ENCODE measurements around the gene MUSK.

Gene MUSK

GRCh38 chr9:110799396-110799795, 130.8 kb downstream of the MUSK start:
- TF ChIP-seq, protein P1, sequence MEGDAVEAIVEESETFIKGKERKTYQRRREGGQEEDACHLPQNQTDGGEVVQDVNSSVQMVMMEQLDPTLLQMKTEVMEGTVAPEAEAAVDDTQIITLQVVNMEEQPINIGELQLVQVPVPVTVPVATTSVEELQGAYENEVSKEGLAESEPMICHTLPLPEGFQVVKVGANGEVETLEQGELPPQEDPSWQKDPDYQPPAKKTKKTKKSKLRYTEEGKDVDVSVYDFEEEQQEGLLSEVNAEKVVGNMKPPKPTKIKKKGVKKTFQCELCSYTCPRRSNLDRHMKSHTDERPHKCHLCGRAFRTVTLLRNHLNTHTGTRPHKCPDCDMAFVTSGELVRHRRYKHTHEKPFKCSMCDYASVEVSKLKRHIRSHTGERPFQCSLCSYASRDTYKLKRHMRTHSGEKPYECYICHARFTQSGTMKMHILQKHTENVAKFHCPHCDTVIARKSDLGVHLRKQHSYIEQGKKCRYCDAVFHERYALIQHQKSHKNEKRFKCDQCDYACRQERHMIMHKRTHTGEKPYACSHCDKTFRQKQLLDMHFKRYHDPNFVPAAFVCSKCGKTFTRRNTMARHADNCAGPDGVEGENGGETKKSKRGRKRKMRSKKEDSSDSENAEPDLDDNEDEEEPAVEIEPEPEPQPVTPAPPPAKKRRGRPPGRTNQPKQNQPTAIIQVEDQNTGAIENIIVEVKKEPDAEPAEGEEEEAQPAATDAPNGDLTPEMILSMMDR (IDR thresholded peaks at IDR 0.05; ENCODE audit: insufficient read depth, low read length, poor library complexity, severe bottlenecking) = no peak
- DNase-seq (ENCODE audit: extremely low read depth, insufficient read length) = no peak
- Histone ChIP-seq H3K27me3 (replicated peaks; ENCODE audit: control insufficient read depth, insufficient read depth, low read length) (no peaks in the 10 kb centered on the region), H3K36me3 (ENCODE audit: control insufficient read depth, insufficient read depth, low read length) (no peaks in the 10 kb centered on the region), H3K4me3 (replicated peaks; ENCODE audit: low read depth, low read length) (no peak overlapping the region)

GRCh38 chr9:110801426-110801825, 132.8 kb downstream of the MUSK start:
- no peak for DNase-seq (ENCODE audit: extremely low read depth, insufficient read length)
- no peaks in the 10 kb centered on the region for H3K27me3 ChIP-seq (replicated peaks; ENCODE audit: control insufficient read depth, insufficient read depth, low read length)
- H3K36me3 ChIP-seq (ENCODE audit: control insufficient read depth, insufficient read depth, low read length) = no peaks in the 10 kb centered on the region
- TF ChIP-seq, protein P1 (IDR thresholded peaks at IDR 0.05; ENCODE audit: insufficient read depth, low read length, poor library complexity, severe bottlenecking) = no peak
- no peak overlapping the region for H3K4me3 ChIP-seq (replicated peaks; ENCODE audit: low read depth, low read length)

DNA sequence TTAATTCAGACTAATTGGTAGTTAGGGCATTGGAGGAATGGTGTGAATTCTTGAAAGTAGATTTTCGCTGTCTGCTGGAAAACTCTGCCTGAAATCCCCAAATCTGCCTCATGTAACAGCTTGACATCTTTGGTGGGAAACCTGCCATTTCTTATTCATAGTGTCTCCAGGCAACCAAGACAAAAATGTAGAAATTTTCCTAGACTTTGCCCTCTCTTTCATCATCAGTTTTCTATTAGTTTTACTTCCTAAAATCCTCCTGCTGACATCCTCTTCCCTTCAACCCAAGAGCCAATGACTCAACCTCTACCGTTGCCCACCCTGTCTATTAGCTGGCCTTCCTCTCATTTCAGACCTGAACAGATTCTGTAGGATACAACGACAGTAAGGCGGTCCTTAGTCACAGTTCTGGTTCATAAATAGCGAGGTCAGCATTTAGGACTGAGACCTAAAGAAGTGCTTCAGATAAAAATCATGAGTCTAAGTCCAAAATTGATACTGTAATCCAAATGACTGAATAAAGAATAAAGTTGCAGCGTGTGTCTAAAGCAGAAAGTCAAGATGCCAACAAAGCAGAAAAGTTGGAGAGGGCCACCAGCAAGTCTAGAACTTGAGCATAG, 133.9 kb downstream of the MUSK start:
- no peak for DNase-seq (ENCODE audit: extremely low read depth, insufficient read length)
- TF ChIP-seq, protein P1 (IDR thresholded peaks at IDR 0.05; ENCODE audit: insufficient read depth, low read length, poor library complexity, severe bottlenecking) = no peak
- H3K36me3 ChIP-seq (ENCODE audit: control insufficient read depth, insufficient read depth, low read length) = no peaks in the 10 kb centered on the region
- H3K4me3 ChIP-seq (replicated peaks; ENCODE audit: low read depth, low read length) = no peak overlapping the region
- H3K27me3 ChIP-seq (replicated peaks; ENCODE audit: control insufficient read depth, insufficient read depth, low read length) = no peaks in the 10 kb centered on the region

- TF ChIP-seq, protein P1 (IDR thresholded peaks at IDR 0.05; ENCODE audit: insufficient read depth, low read length, poor library complexity, severe bottlenecking) = no peak
- peak; percentile 67 for DNase-seq (ENCODE audit: extremely low read depth, insufficient read length)
- H3K4me3 ChIP-seq (replicated peaks; ENCODE audit: low read depth, low read length) = peak overlapping the region; percentile 56
- H3K27me3 ChIP-seq (replicated peaks; ENCODE audit: control insufficient read depth, insufficient read depth, low read length) = no peaks in the 10 kb centered on the region
- H3K36me3 ChIP-seq (ENCODE audit: control insufficient read depth, insufficient read depth, low read length) = no peaks in the 10 kb centered on the region
Measured at GRCh38 chr9:110807956-110808598, 139.5 kb downstream of the MUSK start.

GRCh38 chr9:110808599-110808980, 140.0 kb downstream of the MUSK start:
- no peaks in the 10 kb centered on the region for H3K27me3 ChIP-seq (replicated peaks; ENCODE audit: control insufficient read depth, insufficient read depth, low read length)

More at GRCh38 chr9:110808599-110808980, 140.0 kb downstream of the MUSK start:
- no peaks in the 10 kb centered on the region for H3K36me3 ChIP-seq (ENCODE audit: control insufficient read depth, insufficient read depth, low read length)
- TF ChIP-seq, protein P1 (IDR thresholded peaks at IDR 0.05; ENCODE audit: insufficient read depth, low read length, poor library complexity, severe bottlenecking) = no peak
- peak overlapping the region; percentile 56 for H3K4me3 ChIP-seq (replicated peaks; ENCODE audit: low read depth, low read length)
- DNase-seq (ENCODE audit: extremely low read depth, insufficient read length) = peak; percentile 84
